ENCODE data around the gene GRIA1.

GRIA1 gene

DNA sequence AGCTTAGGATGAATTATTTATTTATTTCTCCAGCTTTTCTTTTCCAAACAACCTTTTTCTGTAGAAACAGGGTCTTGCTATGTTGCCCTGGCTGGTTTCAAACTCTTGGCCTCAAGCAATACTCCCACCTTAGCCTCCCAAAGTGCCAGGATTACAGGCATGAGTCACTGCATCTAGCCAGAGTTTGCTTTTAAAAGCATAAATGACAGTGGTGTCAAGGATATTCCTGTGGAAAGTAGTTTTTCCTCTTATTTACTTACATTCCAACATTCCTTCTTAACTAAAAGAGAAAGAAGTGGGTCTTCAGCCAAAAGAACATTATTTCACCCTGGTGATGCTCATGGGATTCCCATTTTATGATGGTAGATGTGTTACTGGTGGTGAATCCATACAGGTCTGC lies 62.4 kb downstream of the GRIA1 start:
- no peak for DNase-seq

DNA sequence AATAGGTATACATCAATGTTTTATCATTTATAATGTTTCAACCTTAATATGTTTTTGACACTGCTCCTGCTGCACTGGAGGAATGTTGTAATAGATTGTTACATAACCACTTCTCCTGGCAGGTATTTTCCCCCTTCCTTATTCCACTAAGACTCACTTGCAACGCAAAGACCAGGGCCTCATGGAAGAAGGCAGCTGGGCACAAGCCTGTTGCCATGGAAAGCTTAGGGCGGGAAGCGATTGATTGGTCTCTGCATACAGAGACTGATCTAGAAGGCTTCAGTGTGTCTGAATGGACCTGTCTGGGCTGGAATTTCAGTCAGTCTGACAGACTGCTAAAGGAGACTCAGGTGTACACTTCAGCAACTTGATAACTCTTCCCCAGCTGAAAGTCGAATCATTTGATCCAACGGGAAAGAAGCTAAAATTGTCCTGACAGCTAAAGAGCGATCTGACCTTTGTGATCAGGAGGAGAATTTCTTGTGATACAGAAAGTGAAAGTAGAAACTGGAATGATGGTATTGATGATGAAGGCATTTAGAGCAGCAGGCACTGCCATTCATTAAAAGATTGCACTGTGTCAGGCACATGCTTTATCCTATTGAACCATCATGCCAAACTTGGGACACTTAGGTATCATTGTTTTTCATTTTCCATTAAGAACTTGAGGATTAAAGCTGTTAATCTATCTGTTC lies 65.1 kb downstream of the GRIA1 start:
- no peak for DNase-seq

DNA sequence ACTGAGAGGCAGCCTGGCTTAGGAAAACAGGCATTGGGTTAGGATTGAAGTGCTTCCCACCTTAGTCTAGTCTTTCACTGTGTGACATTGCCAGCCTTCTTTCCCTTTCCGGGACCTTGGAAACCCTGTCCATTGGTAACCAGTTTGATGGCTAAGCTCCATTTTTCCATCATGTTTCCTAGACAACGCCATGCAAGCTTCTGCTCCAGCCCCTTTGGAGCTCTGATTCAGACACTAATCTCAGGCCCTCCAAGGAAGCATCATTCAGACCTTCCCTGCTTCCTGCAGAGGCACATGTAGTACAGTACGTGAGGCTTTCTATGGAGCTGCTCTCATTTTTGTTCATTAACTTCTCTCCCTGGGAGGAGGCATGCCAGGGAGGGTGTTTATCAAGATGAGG lies 68.5 kb downstream of the GRIA1 start:
- no peak for DNase-seq

DNA sequence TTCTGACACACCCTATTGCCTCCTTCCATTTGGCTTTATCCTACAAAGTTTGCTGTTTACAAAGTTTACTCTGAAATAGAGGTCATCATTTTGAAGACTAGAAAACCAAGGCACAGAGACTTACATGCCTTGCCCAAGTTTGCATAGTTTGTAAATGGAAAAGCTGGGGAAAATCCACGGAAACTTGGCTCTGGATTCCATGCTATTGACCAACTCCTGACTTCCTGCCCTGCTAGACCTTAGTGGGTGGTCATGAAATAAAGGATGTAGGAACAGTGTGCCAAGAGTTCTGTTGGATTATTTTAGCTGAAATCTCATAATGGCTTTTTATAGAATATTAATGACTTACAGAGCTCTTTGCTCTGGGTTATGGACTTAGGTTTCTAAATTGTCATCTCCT lies 69.5 kb downstream of the GRIA1 start:
- no peak for DNase-seq

DNA sequence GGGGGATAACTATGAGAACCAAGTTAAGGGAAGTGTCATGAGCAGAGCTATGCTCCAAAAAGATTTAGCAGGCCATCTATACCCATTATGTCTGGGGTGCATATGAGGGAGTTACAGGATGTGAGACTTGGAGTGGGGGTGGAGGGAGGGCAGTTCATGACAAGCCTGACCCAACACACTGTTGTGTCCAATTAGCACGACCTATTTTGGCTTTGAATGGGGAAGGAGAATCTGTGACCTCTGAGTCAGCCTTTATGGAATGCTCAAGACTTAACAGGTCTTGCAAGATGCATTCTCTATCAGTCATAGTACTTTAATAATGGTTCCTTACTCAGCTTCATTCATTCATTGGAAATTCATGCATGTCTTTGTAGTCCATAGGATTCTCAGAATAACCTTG lies 71.7 kb downstream of the GRIA1 start:
- DNase-seq = no peak

DNA sequence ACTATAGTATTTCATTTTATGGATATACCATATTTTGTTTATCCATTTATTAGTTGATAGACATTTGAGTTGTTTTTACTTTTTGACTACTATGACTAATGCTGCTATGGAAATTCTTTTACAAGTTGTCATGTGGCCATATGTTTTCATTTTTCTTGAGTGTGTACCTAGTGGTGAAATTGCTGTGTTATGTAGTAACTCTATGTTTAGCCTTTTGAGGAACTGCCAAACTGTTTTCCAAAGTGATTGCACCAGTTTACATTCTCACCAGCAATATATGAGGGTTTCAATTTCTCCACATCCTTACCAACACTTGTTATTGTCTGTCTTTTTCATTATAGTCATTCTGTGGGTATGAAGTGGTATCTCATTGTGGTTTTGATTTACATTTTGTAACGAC lies 75.4 kb downstream of the GRIA1 start:
- DNase-seq = no peak

DNA sequence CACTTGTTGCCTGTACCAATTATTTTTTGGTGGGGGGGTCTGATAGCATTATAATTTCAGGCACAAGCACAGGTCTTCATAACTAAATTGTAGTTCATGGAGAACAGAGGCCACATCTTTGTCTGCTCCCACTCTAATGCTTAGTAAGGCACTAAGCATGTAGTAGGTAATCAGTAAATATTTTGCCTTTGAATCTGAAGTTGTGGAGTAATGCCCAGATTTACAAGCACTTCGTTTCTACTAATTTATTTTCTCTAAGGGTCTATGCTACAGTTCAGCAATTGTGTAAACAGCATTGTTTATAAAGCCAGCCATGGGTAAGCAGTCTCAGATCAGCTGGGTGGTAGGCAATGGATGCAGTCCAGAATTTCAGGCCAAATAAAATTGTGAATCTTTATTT lies 78.6 kb downstream of the GRIA1 start:
- no peak for DNase-seq

DNA sequence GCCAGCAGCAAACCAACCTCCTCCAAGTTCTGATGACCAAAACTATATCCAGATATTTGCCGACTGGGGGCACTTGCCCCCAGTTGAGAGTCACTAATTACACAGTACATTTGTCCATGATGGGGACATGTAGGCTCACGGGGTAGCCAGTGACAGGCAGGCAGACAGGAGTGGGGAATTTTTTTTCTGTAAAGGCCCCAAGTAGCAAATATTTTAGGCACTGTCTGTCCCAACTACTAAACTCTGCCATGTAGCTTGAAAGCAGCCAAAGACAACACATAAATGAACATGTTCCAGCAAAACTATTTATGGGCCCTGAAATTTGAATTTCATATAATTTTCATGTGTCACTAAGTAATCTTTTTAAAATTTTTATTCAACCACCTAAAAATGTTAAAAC lies 80.7 kb downstream of the GRIA1 start:
- no peak for DNase-seq

DNA sequence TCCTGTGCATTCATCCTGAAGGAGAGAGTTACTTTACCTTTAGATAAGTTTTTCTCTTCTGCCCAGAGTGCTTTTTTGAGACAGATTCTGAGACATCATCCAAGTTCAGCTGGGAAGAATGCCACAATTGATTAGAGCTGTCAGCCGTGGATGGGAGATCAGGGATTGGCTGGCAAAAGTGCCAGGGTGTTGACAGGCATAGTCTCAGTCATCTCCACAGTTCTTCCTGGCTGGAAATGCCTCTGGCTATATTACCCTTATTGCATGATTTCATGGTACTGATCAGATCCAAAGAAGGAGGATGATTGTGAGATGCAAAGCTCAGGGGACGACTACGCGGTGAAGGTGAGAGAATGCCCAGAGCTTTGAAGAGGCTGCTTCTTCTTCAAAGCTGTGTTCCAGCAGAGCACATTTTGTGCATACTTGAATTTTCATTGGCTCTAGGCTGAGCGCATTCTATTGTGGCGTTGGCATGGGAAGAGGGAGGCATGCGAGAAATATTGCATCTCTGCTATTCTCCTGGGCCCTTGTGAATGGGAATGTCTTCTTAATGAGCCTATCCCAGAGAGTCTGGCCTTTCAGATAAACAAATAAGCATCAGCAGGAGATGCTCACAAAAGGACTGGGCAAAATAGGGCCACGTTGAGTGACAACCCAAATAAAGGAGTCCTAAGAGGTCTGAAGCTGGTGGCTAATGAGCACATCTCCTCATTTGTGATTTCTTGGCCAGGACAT lies 82.1 kb downstream of the GRIA1 start:
- no peak for DNase-seq

DNA sequence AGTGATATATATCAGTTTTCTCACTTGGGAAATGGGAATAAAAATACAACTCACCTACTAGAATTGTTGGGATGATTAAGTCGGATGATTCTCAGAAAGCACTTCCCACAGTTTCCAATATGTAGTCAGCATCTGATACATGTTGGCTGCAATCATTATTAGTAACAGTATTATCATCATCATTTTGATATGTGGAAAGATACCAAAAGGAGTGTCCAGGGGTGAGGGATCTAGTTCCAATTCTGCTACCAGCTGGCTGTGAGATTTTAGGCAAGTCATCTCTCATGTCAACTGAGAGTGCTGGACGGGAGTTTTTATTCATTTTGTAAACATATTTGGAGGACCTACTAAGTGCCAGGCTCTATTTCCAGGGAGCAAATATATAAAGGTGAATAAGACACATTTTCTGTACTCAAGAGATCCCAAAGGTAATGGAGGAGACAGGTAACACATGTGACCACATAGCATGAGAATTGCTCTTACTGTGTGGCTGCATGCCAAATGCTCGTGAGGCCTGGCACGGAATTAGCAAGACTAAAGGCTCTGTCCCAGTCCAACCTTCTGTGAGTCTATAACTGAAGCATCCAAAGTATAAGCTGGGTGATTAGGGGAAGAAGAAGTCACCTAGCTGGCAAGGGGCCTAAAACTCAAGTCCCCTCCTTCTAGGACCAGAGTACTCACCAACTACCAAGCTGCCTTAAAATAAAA lies 83.0 kb downstream of the GRIA1 start:
- DNase-seq = peak; percentile 4

DNA sequence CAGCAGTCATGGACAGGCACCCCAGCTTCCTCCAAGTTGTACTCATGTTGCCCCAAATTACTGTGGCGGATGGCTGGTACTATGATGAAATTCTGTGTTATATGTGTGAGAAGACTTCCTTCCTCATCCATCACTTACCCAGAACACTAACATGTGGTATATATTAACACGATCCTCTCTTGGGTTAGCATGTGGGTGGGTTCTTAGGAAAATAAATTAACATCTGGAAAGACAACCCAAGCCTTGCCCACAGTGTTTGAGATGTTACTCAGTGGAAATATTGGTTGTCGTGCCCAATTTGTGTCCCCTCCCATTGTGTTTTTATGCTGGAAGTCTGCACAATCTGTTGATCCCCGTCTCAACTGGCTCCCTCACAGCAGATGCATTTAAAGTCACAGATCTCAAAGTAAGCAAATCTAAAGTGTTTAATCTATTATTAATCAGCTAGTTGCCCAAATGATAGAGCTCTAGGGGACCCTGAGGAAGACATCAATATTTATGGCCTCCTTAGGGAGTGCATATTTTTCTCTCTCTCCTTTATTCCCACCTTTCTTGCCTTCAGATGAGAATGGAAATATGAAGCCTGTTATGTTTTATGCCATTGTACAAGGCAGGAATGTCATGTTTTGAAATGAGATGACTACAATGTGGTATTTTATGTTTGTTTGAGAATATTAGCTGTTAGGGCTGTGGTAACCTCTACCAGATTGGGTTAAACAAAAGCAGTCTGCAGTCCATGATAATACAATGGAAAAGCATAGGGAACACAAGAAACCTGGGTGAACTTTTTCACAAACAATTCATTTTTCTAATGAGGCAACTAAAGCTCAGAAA lies 93.9 kb downstream of the GRIA1 start:
- no peak for DNase-seq

DNA sequence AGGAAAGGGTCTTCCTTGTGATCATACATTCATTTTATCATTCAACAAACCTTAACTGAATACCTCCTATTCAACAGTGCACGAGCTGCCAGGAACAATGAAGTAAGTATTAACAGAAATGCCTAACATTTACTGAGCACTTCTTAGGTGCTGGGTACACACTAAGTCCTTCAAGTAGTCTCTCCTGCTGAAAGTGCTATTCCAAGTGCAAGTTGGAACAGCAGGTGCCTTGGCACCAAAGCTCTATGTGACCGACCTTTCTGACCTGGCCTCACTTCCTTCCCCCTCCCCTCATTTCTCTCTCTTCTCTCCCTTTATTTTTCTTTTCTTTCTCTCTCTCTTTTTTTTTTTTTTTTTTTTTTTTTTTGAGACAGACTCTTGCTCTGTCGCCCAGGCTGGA lies 94.5 kb downstream of the GRIA1 start:
- DNase-seq = no peak

DNA sequence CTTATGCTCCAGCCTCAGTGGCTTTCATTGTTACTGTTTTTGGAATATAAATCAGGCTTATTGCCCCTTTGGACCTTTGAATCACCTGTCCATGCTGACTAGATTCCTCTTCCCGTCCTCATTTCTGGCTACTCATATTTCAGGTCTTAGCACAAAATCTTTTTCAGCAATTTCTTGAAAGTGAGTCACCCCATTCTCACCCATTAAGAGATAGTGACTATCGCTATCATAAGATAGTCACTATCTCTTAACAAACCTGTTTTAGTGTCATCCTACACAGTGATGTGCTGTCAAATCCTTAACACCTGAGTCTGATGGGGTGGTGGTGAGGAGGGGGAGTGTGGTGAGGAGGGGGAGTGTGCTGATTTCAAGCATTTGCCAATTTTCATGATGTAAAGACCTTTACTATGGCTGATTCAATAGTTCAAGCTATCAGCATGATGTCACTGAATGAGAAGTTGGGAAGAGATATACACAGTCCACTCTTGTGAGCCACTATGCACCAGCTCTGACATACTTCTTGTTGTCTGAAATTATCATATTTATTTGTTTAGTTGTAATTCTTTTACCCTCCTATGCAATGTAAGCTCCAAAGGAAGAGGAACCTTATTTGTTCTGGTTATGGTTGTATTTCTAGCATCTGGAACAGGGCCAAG lies 95.3 kb downstream of the GRIA1 start:
- no peak for DNase-seq

DNA sequence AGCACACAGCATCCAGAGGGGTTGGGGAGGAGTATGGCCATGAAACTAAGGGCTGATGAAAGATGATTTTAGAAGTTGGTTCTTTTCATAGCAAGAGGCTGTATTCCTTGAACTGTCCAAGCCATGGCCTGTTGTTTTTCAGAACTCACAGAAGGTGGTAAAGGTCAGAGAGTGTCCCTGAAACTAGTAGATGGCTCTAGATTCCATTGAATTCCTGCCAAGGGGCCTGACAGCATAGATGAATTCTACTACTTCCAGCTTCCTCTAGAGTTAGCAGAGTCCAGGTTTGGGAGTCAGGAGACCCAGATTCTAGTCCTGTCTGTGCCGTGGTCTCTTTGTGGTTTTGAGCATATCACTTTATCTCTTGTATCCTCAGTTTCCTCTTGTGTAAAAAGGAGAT lies 101.6 kb downstream of the GRIA1 start:
- DNase-seq = no peak

DNA sequence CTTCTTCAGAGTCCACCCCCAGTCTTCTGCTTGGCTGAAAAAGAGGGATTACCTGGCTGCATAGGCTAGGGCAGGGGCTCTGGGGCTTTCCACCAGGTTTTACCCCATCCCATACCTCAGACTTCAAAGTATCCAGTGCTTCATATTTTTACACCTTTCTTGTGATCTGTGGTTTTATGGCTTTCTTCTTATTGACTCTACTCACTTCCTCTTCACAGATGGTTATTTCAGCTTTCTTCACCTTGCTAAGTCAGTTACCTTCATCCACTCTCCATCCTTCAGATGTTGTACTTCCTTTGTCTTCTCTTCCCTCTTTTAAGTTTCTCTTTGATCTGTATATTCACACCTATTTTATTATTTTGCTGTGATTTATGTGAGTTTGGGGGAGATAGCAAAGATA lies 104.3 kb downstream of the GRIA1 start:
- DNase-seq = no peak

DNA sequence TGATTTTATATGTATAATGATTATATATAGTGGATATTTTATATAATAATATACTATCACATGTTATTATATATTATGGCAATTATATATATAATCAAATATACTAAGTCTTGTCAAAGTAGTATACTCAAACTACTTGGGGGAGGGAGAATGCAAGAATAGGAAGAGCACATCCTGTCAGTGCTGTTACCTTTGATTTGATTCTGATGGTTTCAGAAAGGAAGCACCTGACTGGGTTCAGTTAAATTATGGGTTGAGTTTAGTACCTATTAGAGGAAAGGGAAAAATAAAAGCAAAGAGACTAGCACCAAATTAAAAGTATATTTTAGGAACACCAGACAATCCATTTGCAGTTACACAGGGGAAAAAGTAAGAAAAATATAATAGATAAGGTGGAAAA lies 107.6 kb downstream of the GRIA1 start:
- DNase-seq = no peak

DNA sequence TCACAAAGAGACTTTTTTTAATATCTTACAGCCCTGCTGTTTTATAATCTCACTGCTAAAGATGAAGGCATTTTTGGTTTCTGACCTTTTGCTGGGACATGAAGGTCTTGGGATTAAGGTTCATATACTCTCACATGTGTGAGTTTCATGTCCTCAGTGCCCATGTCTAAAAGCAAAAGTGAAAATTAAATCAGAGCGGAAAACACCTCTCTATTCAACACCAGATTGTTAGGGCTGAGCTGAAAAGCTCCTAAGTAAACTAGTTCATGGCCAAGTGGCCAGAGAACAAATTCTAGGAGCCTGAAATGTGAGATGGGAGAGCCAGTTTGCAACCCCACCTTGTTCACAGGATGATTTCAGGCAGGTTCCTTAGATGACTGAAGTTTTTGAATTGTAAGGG lies 110.9 kb downstream of the GRIA1 start:
- no peak for DNase-seq

DNA sequence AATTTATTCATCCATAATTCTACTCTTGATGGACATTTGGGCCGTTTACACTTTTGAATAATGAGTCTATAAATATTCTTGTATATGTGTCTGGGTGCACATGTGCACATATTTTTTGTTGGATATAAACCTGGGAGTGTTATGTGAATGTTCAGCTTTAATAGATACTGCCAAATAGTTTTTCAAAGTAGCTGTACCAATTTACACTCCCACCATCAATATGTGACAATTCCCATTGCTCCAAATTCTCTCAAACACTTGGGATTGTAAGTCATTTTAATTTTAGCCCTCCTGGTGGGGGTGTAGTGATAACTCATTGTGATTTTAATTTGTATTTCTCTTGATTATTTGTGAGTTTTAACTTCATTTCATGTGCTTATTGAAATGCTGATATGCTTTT lies 114.9 kb downstream of the GRIA1 start:
- DNase-seq = no peak

DNA sequence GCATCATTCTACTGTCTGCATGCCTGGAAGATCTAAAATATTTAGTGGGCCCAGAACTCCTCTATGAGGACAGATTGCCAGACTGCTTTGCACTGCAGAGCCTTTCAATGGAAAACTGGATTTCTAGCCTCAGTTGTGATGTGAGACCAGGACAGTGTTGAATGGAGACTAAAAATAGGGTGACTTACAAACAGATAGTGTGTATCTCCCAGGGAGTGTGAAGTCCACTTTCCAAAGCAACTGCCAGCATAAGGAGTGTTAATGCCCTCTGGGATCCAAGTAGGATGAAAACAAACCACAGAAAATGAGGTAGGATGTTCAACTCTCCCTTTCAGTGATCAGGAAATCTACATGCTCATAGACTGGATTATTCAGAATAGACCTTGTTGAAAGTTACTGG lies 119.5 kb downstream of the GRIA1 start:
- DNase-seq = no peak

DNA sequence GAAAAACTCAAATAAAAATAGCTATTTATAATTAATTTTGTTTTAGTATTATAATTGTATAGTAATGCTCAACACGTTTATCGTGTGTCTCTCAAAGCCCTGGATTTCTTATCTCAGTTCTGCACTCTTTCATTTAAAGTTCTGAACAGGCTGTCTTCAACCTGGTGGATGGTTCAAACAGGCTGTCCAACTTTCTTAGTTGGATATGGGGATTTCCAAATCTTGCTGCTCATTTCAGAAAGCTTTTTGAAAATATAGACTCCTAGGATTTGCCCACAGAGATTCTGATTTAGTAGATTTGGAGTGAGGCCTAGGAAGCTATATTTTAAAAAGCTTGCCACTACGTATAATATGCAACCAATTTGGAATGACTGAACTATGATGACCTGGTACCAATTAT lies 120.3 kb downstream of the GRIA1 start:
- no peak for DNase-seq

DNA sequence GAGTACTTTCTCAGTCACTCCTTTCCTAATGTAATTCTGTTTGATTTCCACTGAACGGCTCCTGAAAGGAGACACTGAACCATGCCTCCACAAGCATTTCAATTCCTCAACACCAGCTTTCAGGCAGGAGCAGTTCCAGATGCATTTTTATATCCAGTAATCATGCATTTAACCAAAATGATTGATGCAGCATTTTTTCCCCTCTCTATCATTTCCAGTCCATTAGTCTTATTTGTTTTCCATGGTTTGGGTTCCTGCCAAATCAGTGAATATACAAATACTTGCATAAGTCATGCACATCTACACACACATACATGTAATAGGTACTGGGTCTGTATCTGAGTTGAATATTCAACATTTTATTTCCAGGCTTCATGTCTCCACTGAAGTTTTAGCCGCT lies 122.7 kb downstream of the GRIA1 start:
- no peak for DNase-seq

DNA sequence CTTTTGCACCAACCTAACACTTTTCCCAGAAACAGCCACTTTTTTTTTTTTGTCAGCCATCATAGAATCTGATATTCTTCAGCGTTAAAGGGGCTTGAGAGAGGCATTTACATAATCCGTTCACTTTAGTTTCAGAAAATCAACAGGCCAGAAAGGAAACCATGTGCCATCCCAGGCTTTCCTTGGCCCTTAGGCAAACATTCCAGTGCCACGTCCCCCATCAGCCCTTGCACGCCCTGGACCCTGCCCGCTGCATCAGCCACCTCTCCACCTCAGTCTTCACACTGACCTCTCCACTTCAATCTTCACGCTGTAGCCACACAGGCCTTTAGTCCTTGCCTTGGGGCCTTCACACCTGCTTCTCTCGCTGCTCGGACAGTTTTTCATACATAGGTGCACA lies 123.2 kb downstream of the GRIA1 start:
- no peak for DNase-seq

DNA sequence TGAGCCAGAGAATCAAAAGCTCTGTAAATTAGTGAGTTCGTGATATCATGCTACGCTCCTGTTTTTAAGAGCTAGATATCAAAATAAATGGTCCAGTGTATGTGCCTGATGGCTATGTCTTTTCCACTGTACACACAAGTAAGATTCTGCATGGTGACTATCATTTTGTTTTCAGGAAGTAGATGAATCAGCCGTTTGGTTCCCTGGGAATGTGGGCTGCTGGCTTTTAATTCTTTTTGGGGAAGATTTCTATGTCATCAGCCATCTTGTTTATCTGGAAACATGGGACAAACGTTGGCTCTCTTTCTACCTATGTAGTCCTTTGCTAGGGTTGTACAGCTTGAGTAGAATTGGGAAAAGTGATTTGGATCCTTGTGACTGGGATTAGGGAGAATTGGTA lies 126.7 kb downstream of the GRIA1 start:
- DNase-seq = no peak

Measured in NCI-H1436 (cell line).